Stimulated activated CD4-positive, alpha-beta T cell treated with anti-CD3 and anti-CD28 coated beads, Interleukin-2, amount 100 ng/mL, for 24 hours (primary cell): ENCODE results near the gene NEUROG2.

ENCODE experiments used
- DNase-seq, 2 donors: peaks; one replicate each; pipeline ENCODE4 v3.0.0-alpha.2; 2020

NEUROG2 gene

DNA sequence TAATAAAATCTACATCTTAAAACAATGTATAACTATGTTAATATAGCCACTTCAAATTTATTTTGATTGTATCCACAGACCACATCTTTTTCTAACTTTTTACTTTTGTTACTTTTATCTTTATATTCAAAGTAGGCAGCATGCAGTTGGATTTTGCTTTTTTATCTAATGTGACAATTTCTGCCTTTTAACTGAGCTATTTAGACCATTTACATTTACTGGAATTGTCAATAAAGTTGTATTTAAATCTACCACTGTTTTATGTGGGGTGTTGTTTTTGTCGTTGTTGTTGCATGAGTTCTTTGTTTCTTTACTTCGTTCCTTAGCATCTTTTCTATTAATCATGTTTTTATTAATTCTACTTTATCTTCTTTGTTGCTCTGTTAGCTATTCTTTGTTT lies 42.0 kb downstream of the NEUROG2 start:
- DNase-seq = no peak

DNA sequence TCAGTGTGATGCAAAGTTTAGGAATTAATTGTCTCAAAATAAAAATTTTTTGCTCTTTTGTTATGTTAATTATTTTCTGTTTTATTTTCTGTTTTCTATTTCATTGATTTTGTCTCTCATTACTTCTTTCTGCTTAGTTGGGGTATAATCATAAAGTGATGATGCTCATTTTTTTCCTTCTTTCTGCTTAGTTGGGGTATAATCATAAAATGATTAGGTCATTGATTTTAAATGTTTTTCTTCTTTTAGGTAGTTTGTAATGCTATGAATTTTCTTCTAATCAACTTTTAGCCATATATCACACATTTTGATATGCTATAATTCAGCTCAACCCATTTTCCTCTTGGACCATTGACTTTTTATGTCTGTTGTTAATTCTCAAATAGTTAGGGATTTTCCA lies 43.7 kb downstream of the NEUROG2 start:
- no peak for DNase-seq
